Central memory CD8-positive, alpha-beta T cell (primary cell): ENCODE data around the gene RPS18.
"Not testable (repeated sequence)": the region's sequence is repeated elsewhere in the genome, so short reads cannot be mapped to it uniquely, and the experiment has no call there.

Experiments
- ATAC-seq: fragments of 150-1000 bp; cut with Tn5 transposase; replicated peaks from 2 replicates; pipeline ENCODE4 v1.10.0; 2022; ENCODE audit warnings: mild to moderate bottlenecking, moderate FRiP score, moderate number of reproducible peaks; ENCODE audit not compliant: poor library complexity, severe bottlenecking; ENCODE audit errors: extremely low read depth
- DNase-seq, 2 donors: peaks; one replicate each; pipeline ENCODE4 v3.0.0; 2021; ENCODE audit warnings: low spot score in 2 of 2
- H3K27ac Mint-ChIP-seq: one replicate; pipeline ENCODE4 v1.8.0; 2022; ENCODE audit warnings: low read depth, mild to moderate bottlenecking, moderate library complexity, mixed read lengths
- H3K27me3 Mint-ChIP-seq: one replicate; pipeline ENCODE4 v1.8.0; 2022; ENCODE audit warnings: mixed read lengths
- H3K36me3 Mint-ChIP-seq: one replicate; pipeline ENCODE4 v1.8.0; 2022; ENCODE audit warnings: mild to moderate bottlenecking, moderate library complexity, mixed read lengths; ENCODE audit not compliant: insufficient read depth
- H3K4me1 Mint-ChIP-seq: one replicate; pipeline ENCODE4 v1.8.0; 2022; ENCODE audit warnings: mixed read lengths
- H3K4me3 Mint-ChIP-seq: one replicate; pipeline ENCODE4 v1.8.0; 2022; ENCODE audit warnings: mild to moderate bottlenecking, moderate library complexity, mixed read lengths
- H3K9me3 Mint-ChIP-seq: one replicate; pipeline ENCODE4 v1.8.0; 2022; ENCODE audit warnings: mixed read lengths

RPS18 gene

DNA sequence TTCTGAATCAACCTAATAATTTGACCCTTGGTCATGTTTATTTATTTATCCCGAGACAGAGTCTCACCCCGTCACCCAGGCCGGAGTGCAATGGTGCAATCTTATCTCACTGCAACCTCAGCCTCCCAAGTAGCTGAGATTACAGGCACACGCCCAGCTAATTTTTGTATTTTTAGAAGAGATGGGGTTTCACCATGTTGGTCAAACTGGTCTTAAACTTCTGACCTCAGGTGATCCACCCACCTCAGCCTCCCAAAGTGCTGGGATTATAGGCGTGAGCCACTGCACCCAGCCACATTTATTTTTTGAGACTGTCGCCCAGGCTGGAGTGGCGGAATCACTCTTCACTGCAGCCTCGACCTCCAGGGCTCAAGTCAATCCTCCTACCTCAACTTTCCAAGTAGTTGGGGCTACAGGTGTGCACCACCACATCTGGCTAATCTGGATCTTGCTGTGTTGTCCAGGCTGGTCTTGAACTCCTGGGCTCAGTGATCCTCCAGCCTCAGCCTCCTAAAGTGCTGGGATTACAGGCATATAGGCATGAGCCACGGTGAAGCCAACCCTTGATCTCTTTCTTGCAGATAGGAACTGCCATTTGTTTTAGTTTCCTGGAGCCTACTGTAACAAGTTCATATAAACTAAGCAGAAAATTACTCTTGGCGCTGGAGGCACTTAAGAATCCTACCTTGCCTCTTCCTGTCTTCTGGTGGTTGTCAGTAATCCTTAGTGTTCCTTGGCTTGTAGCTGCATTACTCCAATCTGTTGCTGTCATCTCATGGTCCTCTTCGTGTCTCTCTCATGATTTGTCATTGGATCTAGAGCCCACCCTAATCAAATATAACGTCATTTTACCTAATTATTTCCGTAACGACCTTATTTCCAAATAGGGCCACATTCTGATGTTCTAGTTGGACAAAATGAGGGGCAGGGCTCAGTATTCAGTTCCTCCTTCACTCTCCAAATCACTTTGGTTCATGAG lies 2.3 kb downstream of the RPS18 start:
- ATAC-seq (no peak), DNase-seq (no peak)
- Mint-ChIP-seq H3K9me3 (no peaks in the 10 kb centered on the region), H3K4me3 (peak overlapping the region; percentile 98), H3K27ac (peak overlapping the region; percentile 80), H3K4me1 (peaks cover 73% of the 10 kb centered on the region), H3K36me3 (peaks cover 49% of the 10 kb centered on the region), H3K27me3 (no peaks in the 10 kb centered on the region)

DNA sequence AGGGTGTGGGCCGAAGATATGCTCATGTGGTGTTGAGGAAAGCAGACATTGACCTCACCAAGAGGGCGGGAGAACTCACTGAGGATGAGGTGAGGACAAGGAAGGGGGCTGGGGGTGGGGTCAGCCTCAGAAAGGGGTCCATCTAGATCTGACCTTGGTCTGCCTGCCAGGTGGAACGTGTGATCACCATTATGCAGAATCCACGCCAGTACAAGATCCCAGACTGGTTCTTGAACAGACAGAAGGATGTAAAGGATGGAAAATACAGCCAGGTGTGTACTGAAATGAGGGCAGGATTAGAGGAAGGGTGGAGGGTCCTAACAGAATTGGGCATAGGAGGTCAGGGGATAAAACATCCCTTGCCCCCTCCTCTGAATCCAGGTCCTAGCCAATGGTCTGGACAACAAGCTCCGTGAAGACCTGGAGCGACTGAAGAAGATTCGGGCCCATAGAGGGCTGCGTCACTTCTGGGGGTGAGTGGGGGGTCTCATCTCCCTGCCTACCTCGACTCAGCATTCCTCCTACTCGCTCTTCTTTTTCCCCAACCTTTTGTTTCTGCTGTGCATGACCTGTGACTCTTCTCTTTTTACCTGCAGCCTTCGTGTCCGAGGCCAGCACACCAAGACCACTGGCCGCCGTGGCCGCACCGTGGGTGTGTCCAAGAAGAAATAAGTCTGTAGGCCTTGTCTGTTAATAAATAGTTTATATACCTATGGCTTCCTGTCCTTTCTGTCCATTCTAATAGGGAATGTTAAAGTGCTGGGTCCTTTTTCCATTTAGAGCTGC lies 4.1 kb downstream of the RPS18 start:
- H3K9me3 Mint-ChIP-seq, DNase-seq, ATAC-seq, H3K27me3 Mint-ChIP-seq: not testable (repeated sequence)
- Mint-ChIP-seq H3K4me3 (peak overlapping the region; percentile 86), H3K36me3 (peaks cover 55% of the 10 kb centered on the region), H3K4me1 (peaks cover 73% of the 10 kb centered on the region), H3K27ac (peak overlapping the region; percentile 92)

DNA sequence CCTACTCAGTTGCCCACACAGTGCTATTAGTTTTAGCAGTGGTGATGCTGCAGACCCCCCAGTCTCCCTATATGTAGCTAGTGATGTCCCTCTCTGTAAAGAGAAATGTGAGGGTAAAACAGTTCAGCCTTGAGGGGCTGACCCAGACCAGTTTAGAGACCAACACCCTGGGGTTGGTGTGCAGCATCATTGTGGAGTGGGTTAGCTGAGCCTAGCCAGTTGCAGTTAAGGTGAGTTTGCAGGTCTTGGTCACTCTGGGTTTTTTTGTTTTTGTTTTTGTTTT lies 4.6 kb downstream of the RPS18 start:
- Mint-ChIP-seq H3K27me3 (no peaks in the 10 kb centered on the region), H3K36me3 (peaks cover 50% of the 10 kb centered on the region), H3K4me3 (peak overlapping the region; percentile 86), H3K4me1 (peaks cover 73% of the 10 kb centered on the region), H3K27ac (peak overlapping the region; percentile 92), H3K9me3 (no peaks in the 10 kb centered on the region)
- DNase-seq (no peak), ATAC-seq (no peak)

DNA sequence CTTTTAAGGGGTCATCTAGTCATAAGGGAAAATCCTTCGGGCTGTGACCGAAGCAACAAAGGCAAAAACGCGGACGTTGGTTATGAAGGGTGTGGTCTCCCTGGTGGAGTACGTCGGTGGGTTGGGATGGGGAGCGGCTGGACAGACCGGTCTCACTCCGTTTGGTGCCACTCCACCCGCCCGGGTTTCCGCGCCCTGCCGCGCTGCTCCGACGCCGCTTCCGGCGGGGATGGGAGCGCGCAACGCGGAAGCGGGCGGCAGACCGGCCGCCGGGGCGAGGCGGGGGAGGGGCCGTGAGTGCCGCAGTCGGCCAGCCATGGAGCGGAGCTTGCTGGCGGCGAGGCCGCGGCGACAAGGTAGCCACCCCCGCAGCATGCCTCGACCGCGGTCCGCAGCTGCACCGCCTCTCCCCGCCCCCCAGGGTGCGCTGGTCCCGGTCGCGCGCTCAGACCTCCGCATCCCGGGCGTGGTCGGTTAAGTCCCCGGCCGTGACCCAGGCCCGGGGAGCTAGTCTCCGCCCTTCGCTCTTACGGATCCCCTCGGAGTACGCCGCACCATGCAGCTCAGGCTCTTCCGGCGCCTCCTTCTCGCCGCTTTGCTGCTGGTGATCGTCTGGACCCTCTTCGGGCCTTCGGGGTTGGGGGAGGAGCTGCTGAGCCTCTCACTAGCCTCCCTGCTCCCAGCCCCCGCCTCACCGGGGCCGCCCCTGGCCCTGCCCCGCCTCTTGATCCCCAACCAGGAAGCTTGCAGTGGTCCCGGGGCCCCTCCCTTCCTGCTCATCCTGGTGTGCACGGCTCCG lies 5.2 kb downstream of the RPS18 start, which contains the start of gene B3GALT4:
Gene B3GALT4, plus strand, starts transcription at position 260 of the 799 bp plus-strand sequence. Its CDS starts 297 bp downstream, at position 557.
- DNase-seq = peak; percentile 52 to 54
- no peaks in the 10 kb centered on the region for H3K9me3 Mint-ChIP-seq
- peaks cover 46% of the 10 kb centered on the region for H3K36me3 Mint-ChIP-seq
- ATAC-seq = peak; percentile 70
- H3K27me3 Mint-ChIP-seq = no peaks in the 10 kb centered on the region
- peak within 1 kb of the TSS; percentile 86 for H3K4me3 Mint-ChIP-seq
- peak within 1 kb of the TSS; percentile 92 for H3K27ac Mint-ChIP-seq
- H3K4me1 Mint-ChIP-seq = peaks cover 71% of the 10 kb centered on the region

DNA sequence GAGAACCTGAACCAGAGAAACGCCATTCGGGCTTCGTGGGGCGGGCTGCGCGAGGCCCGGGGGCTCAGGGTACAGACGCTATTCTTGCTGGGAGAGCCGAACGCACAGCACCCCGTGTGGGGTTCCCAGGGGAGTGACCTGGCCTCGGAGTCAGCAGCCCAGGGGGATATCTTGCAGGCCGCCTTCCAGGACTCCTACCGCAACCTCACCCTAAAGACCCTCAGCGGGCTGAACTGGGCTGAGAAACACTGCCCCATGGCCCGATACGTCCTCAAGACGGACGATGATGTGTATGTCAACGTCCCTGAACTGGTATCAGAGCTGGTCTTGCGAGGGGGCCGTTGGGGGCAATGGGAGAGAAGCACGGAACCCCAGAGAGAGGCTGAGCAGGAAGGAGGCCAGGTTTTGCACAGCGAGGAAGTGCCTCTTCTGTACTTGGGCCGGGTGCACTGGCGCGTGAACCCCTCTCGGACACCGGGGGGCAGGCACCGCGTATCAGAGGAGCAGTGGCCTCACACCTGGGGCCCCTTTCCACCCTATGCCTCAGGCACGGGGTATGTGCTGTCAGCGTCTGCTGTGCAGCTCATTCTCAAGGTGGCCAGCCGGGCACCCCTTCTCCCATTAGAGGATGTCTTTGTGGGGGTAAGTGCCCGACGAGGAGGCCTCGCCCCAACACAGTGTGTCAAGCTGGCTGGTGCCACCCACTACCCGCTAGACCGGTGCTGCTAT lies 6.0 kb downstream of the RPS18 start:
- peaks cover 43% of the 10 kb centered on the region for H3K36me3 Mint-ChIP-seq
- no peaks in the 10 kb centered on the region for H3K27me3 Mint-ChIP-seq
- H3K27ac Mint-ChIP-seq = peak overlapping the region; percentile 92
- H3K4me3 Mint-ChIP-seq = peak overlapping the region; percentile 86
- DNase-seq = no peak
- ATAC-seq = peak; percentile 35
- H3K9me3 Mint-ChIP-seq = no peaks in the 10 kb centered on the region
- peaks cover 64% of the 10 kb centered on the region for H3K4me1 Mint-ChIP-seq

DNA sequence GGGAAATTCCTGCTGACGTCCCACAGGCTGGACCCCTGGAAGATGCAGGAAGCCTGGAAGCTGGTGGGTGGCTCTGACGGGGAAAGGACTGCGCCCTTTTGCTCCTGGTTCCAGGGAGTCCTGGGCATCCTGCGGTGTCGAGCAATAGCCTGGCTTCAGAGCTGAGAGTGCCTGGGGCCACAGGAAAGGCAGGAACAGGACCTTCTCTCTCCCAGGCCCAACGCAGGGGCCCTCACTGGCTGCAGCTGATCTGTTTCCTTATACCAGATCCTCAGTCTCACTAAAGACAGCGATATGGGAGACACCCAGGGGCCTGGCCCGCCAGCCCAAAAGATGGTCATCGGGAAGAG lies 6.5 kb downstream of the RPS18 start:
- Mint-ChIP-seq H3K27me3 (no peaks in the 10 kb centered on the region), H3K4me1 (peaks cover 58% of the 10 kb centered on the region), H3K36me3 (peaks cover 44% of the 10 kb centered on the region), H3K27ac (peak overlapping the region; percentile 92), H3K9me3 (no peaks in the 10 kb centered on the region), H3K4me3 (peak overlapping the region; percentile 86)
- ATAC-seq (no peak), DNase-seq (no peak)

DNA sequence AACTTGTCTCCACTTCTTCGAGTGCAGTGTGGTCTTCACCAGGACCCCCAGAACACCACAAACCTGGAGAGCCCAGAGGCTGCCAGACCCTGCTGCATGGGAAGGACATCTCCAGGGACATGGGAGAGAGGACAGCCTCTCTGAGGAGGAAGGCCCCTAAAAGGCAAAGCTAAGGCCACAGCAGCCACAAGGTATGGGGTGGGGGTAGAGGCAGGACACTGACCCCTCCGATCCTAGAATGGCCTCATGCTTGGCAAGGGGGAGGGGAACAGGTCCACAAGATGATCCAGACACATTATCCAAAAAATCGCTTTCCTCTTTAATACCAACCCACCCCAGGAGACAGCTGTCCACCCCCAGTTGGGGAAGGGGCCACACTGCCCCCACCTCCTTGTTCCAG lies 6.9 kb downstream of the RPS18 start:
- no peaks in the 10 kb centered on the region for H3K9me3 Mint-ChIP-seq
- ATAC-seq = no peak
- peaks cover 41% of the 10 kb centered on the region for H3K36me3 Mint-ChIP-seq
- peak overlapping the region; percentile 86 for H3K4me3 Mint-ChIP-seq
- H3K27ac Mint-ChIP-seq = peak overlapping the region; percentile 92
- H3K4me1 Mint-ChIP-seq = peaks cover 55% of the 10 kb centered on the region
- DNase-seq = no peak
- no peaks in the 10 kb centered on the region for H3K27me3 Mint-ChIP-seq

DNA sequence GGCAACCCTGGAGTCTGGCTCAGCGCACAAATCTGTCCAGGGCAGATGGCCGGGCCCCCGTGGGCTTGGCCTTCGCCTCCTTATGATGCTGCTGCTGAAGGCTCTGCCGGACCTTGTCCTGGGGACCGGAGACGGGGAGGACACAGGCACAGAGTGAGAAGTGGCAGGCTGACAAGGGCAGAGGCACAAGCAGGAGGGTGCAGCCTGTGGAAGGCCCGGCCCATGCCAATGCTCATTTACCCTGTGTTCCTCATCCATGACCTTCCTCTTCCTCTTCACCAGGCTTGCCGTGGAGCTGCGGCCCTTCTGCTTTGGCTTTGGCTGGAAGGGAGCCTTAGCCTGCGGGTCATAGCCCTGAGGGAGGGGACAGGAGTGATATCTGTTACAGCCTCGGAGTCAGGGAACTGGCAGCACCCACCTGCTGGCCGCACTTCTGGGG lies 7.4 kb downstream of the RPS18 start:
- peaks cover 40% of the 10 kb centered on the region for H3K36me3 Mint-ChIP-seq
- no peak for DNase-seq
- ATAC-seq = no peak
- H3K27me3 Mint-ChIP-seq = no peaks in the 10 kb centered on the region
- H3K27ac Mint-ChIP-seq = no peak overlapping the region
- peaks cover 50% of the 10 kb centered on the region for H3K4me1 Mint-ChIP-seq
- H3K4me3 Mint-ChIP-seq = peak overlapping the region; percentile 86
- no peaks in the 10 kb centered on the region for H3K9me3 Mint-ChIP-seq

DNA sequence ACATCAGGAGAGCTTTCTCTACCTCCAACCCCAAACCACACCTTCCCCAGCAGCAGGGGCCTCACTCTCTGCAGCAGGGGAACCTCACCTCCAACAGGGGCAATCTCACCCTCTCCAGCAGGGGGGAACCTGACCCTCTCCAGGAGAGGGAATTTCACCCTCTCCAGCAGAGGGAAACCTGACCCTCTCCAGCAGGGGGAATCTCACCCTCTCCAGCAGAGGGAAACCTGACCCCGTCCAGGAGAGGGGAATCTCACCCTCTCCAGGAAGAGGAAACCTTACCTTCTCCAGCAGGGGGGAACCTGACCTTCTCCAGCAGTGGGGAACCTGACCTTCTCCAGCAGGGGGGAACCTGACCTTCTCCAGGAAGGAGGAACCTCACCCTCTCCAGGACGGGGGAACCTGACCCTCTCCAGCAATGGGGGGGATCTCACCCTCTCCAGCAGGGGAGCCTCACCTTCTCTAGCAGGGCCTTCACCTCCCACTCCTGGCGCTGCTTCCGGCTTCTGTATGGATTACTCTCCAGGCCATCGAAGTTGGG lies 8.2 kb downstream of the RPS18 start:
- Mint-ChIP-seq H3K4me1 (peaks cover 43% of the 10 kb centered on the region), H3K36me3 (peaks cover 37% of the 10 kb centered on the region), H3K4me3 (peak overlapping the region; percentile 34), H3K27ac (peak overlapping the region; percentile 53), H3K9me3 (no peaks in the 10 kb centered on the region), H3K27me3 (no peaks in the 10 kb centered on the region)
- no peak for ATAC-seq
- no peak for DNase-seq

DNA sequence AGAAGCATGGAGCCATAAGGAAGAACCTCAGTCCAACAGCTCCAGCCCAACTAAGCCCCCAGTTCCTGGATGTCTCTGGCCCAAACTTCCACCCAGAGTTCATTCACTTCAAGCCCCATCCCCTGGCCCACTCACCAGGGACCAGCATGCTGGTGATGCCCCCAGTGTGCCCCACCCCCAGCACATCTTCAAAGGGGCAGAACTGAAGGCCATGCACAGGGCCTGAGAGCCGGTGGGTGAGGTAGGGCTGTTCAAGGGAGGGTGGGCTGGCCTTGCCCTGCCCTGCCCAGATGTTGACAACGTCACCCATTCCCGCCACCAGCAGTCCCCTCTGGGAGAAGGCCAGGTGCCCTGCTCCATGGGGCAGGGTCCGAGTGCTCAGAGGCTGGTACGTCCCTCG lies 8.7 kb downstream of the RPS18 start:
- Mint-ChIP-seq H3K4me3 (no peak overlapping the region), H3K36me3 (peaks cover 35% of the 10 kb centered on the region), H3K9me3 (no peaks in the 10 kb centered on the region), H3K27me3 (no peaks in the 10 kb centered on the region), H3K27ac (peak overlapping the region; percentile 53), H3K4me1 (peaks cover 41% of the 10 kb centered on the region)
- no peak for ATAC-seq
- no peak for DNase-seq

DNA sequence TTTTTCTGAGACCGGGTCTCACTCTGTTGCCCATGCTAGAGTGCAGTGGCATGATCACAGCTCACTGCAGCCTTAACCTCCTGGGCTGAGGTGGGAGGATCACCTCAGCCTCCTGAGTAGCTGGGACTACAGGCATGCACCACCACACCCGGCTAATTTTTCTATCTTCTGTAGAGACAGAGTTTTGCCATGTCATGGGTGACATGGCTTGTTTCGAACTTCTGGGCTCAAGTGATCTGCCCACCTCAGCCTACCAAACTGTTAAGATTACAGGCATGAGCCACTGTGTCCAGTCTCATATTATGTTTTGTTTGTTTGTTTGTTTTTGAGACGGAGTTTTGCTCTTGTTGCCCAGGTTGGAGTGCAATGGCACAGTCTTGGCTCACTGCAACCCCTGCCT lies 13.3 kb downstream of the RPS18 start:
- Mint-ChIP-seq H3K4me1 (peaks cover 36% of the 10 kb centered on the region), H3K36me3 (peaks cover 30% of the 10 kb centered on the region)
- not testable (repeated sequence) for DNase-seq, H3K9me3 Mint-ChIP-seq, ATAC-seq, H3K27ac Mint-ChIP-seq, H3K4me3 Mint-ChIP-seq, H3K27me3 Mint-ChIP-seq
